BJ (cell line): ENCODE results near the gene SHROOM3. TPM values are rescaled to one million over a fixed set of nuclear protein-coding genes. Genes with fewer than 3 reads are reported as not detected.

ENCODE experiments used
- CTCF ChIA-PET: fragments of 350-600 bp; formaldehyde crosslinking; extraction: SDS; loops from one replicate; lab custom pipeline; 2021; ENCODE audit warnings: antibody characterized with exemption, inconsistent platforms; lab: Yijun Ruan, JAX
- POLR2A ChIA-PET: fragments of 300-600 bp; sonication (Branson Sonifier 250); formaldehyde crosslinking; extraction: SDS; loops from one replicate; lab custom pipeline; 2021; ENCODE audit warnings: antibody characterized with exemption; lab: Charles Lee
- DNase-seq: peaks from one replicate; pipeline ENCODE4 v3.0.0-alpha.2; 2011; ENCODE audit warnings: low read depth
- H3K27me3 ChIP-seq: 2 replicates; pipeline ENCODE4 v1.6.0; 2011; ENCODE audit warnings: low read length; ENCODE audit not compliant: control insufficient read depth, insufficient read depth
- H3K36me3 ChIP-seq: 2 replicates; pipeline ENCODE4 v1.5.1; 2011; ENCODE audit warnings: low read length; ENCODE audit not compliant: control insufficient read depth, insufficient read depth
- H3K4me3 ChIP-seq: 2 replicates; pipeline ENCODE4 v1.5.1; 2011; ENCODE audit warnings: low read depth, mild to moderate bottlenecking, control low read depth, low read length
- CTCF ChIP-seq: IDR thresholded peaks from 2 replicates; pipeline ENCODE4 v1.5.1; 2011; ENCODE audit warnings: low read depth, mild to moderate bottlenecking, control low read depth, inconsistent platforms, low read length, moderate library complexity; ENCODE audit not compliant: insufficient read depth
- polyA plus RNA-seq: library from polyadenylated mRNA; depleted of rRNA; stranded (reverse); fragments of >200 nt; gene quantifications from 2 replicates; pipeline ENCODE4 v1.2.3, GENCODE V29; 2011

SHROOM3 gene
- polyA plus RNA-seq, 1 experiment: 46.1 TPM

DNA sequence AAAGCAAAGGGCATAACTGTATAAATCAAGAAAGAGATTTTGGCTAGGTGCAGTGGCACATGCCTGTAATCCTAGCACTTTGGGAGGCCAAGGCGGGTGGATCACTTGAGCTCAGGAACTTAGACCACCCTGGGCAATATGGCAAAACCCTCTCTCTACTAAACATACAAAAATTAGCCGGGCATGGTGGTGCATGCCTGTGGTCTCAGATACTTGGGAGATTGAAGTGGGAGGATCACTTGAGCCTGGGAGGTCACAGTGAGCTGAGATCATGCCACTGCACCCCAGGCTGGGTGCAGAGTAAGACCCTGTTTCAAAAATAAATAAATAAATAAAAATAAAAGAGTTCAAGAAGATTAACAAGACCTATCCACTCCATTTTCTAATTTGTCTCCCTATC, 235.6 kb downstream of the SHROOM3 start:
- TF ChIP-seq CTCF: no peak
- ChIA-PET POLR2A (no interaction called here), CTCF (no interaction called here)
- no peak for DNase-seq
- no peaks in the 10 kb centered on the region for H3K36me3 ChIP-seq
- H3K4me3 ChIP-seq: no peak overlapping the region
- H3K27me3 ChIP-seq: no peaks in the 10 kb centered on the region

GRCh38 chr4:76673362-76673761, 238.3 kb downstream of the SHROOM3 start:
- TF ChIP-seq CTCF: no peak
- Histone ChIP-seq H3K4me3 (no peak overlapping the region), H3K27me3 (no peaks in the 10 kb centered on the region), H3K36me3 (no peaks in the 10 kb centered on the region)
- DNase-seq: no peak
- ChIA-PET POLR2A (interaction anchor here (0.7 kb wide), 1 partner anchor 84 kb away, joined by 5 read pairs; no protein-coding TSS in a partner anchor), CTCF (interaction anchor here (0.7 to 1.7 kb wide), 2 partner anchors 12 to 15 kb away, joined by 3 to 8 read pairs; no protein-coding TSS in a partner anchor)

DNA sequence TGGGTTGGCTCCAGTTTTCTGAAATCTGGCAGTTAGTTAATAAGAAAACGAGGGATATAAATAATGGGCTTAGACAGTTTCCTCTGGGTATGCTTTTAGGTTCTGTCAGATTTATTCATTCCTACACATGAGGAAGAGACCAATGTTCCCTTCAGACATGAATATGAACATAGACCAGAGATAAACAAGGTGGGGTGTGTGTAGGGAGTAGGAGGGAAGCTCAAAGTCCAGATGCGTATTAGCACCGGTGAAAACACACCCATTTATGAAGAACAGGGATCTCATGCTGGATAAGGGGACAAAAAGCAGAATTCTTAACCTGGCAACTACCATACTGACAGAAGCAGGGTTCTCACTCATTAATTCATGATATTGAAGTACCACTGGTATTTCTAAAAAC, 240.0 kb downstream of the SHROOM3 start:
- Histone ChIP-seq H3K36me3 (no peaks in the 10 kb centered on the region), H3K27me3 (no peaks in the 10 kb centered on the region), H3K4me3 (no peak overlapping the region)
- ChIA-PET CTCF (no interaction called here), POLR2A (no interaction called here)
- TF ChIP-seq CTCF: no peak
- DNase-seq: no peak

- Histone ChIP-seq H3K4me3 (no peak overlapping the region), H3K27me3 (no peaks in the 10 kb centered on the region), H3K36me3 (no peaks in the 10 kb centered on the region)
- no peak for TF ChIP-seq CTCF
- DNase-seq: no peak
- ChIA-PET POLR2A (no interaction called here), CTCF (no interaction called here)
Measured at GRCh38 chr4:76677571-76678326, 242.7 kb downstream of the SHROOM3 start.

GRCh38 chr4:76679691-76680090, 244.7 kb downstream of the SHROOM3 start:
- ChIA-PET CTCF (interaction anchor here (0.9 kb wide), 1 partner anchor 14 kb away, joined by 3 read pairs; no protein-coding TSS in a partner anchor), POLR2A (no interaction called here)
- H3K4me3 ChIP-seq: no peak overlapping the region
- no peak for TF ChIP-seq CTCF
- H3K36me3 ChIP-seq: no peaks in the 10 kb centered on the region
- DNase-seq: no peak
- no peaks in the 10 kb centered on the region for H3K27me3 ChIP-seq
